ENCODE measurements around the gene TGIF2. TPM values are rescaled to one million over a fixed set of nuclear protein-coding genes. Genes with fewer than 3 reads are reported as not detected.
A peak's percentile ranks its signal among the peaks of the same experiment; 100 is the strongest.
"Not testable (repeated sequence)": the region's sequence is repeated elsewhere in the genome, so short reads cannot be mapped to it uniquely, and the experiment has no call there.

The TGIF2 gene
- total RNA-seq, 2 donors from 2014 or later, result 5.3 to 7.6 TPM

DNA sequence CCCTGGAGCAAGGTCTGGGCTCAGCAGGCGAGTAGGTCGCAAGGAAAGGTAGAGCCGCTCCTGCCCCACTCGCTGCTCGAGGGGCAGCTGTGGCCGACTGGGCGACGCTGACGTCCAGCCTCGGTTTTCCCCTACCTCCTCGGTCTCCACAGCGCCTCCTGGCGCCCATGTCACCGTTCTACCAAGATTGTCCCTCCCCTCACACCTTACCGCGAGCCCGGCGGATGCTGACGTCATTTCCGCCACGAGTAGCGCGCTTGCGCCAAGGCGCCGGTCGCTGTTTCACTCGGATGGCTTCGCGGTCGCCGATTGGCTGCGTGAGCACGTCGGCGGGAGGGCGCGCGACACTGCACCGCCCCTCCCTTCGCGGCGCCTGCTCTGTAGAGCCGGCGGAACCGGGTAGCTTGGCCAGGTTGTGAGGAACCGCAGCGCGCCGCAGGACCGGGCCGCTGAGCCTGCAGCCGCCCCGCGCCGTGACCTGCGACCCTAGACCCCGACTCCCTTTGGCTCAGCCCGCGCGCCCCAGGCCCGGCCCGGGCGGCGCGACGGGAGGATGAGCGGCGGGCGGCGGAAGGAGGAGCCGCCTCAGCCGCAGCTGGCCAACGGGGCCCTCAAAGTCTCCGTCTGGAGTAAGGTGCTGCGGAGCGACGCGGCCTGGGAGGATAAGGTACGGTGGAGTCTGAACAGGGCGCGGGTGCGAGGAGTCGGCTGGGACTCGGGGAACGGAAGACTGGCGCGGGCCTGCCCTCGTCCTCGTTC, 32.2 kb downstream of the TGIF2 start, which contains the start of gene RAB5IF:
Gene RAB5IF (plus strand): TSS at position 381 of the 759 bp plus-strand sequence. CDS start 173 bp downstream, at position 554.
- intact Hi-C loops (cut with DNase I), result loop anchor here in 1 of 2 donors (10.0 kb wide), 1 partner anchor 149 kb away; no protein-coding TSS in a partner anchor
- DNase-seq (ENCODE audit: low spot score), result peak; percentile 100

DNA sequence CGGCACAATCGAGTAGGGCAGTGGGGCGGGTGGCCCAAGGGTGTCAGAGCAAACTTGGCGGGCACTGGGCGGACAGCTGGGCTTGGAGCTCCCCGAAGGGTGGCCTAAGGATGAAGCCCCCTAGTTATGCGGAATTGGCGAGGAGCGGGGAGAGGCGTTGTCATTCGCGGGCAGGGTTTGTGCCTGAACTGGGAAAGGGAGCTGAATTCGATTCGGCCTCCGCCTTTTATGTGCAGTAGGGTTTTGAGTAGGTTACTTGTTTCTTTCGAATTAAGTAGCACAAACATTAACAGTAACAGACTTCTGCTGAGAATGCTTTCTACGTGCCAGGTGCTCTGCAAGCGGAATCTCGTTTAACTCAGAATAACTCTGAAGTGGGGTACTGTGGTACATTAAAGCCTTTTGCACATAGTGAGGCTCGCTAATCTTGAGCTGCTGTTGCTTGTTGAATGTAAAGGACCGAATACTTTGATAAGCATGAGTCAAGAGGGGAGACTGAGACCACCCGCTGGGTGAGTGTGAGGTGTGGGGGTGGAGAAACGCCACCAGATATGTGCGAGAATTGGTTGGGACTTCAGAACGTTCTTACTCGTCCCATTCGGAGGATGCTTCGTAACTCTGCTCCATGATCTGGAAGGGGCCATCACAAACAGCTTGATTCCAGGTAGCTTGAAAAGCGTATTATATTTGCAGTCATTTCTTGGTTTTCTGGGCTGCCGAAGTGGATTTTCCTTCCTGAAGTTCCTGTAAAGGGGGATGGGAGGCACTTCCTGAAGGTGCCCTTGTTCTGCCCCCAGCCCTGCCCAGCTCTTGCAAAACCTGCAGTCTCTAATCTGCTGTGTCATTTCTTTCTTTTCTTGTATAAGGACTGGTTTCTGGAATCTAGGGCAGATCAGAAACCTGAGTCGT, 33.0 kb downstream of the TGIF2 start:
- DNase-seq (ENCODE audit: low spot score), result no peak
- intact Hi-C loops (cut with DNase I), result loop anchor here in 1 of 2 donors (10.0 kb wide), 1 partner anchor 148 kb away; no protein-coding TSS in a partner anchor

DNA sequence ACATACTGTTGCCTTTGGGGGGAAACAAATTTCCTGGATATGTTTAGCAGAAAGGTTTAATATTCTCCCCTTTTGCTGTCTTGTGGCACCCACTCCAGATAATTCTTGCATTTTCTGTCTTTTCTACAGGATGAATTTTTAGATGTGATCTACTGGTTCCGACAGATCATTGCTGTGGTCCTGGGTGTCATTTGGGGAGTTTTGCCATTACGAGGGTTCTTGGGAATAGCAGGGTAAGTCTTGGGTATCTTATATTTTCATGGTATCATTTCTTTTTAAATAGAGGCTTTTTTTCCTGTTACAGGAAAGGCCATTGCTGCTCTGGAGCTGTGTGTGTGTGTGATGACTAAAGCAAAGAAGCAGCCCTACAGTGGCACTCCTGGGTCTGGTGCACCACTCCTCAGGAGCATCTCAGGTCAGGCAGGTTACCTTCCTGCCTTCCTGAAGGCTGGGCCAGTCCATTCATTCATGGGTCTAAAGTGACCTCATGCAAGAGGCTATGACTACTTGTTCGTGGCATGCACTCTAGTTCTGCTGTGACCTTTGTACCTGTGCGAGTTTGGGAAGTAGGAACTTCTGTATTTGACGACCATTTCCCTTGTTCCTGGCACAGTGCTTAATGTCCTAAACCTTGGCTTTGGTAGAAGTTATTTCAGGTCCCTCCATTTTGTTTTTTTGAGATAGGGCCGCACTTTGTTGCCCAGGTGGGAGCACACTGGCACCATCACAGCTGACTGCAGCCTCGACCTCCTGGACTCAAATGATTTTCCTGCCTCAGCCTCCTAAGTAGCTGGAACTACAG, 34.4 kb downstream of the TGIF2 start:
- intact Hi-C loops (cut with DNase I), result loop anchor here in 1 of 2 donors (10.0 kb wide), 1 partner anchor 147 kb away; no protein-coding TSS in a partner anchor
- no peak for DNase-seq (ENCODE audit: low spot score)

DNA sequence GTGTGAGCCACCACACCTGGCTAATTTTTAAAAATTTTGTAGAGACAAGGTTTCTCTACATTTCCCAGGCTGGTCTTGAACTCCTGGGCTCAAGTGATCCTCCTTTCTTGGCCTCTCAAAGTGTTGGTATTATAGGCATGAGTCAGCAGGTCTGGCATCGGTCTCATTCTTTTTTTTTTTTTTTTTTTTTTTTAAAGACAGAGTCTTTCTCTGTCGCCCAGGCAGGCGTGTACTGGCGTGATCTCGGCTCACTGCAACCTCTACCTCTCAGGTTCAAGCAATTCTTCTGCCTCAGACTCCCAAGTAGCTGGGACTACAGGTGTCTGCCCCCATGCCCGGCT, 35.0 kb downstream of the TGIF2 start:
- DNase-seq (ENCODE audit: low spot score), result not testable (repeated sequence)
- intact Hi-C loops (cut with DNase I), result loop anchor here in 1 of 2 donors (10.0 kb wide), 1 partner anchor 146 kb away; no protein-coding TSS in a partner anchor

DNA sequence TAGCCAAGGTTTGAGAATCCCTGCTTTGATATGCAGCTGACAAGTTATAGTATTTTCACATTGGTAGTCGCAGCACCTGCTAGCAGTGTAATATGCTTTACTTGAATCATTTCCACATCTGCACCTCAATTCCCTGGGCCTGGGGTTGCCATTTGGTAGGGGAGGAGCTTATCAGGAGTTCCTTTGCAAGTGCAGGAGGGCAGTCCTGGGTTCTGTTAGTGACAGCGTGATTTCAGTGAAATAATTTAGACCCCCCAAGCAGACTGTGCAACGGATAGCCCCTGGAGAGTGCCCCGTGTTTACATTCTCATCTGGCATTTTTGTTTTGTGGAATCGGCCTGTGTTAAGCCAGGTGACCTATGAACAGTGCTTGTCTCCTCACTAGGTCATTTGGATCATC, 38.2 kb downstream of the TGIF2 start:
- no peak for DNase-seq (ENCODE audit: low spot score)
- intact Hi-C loops (cut with DNase I), result no loop called here

DNA sequence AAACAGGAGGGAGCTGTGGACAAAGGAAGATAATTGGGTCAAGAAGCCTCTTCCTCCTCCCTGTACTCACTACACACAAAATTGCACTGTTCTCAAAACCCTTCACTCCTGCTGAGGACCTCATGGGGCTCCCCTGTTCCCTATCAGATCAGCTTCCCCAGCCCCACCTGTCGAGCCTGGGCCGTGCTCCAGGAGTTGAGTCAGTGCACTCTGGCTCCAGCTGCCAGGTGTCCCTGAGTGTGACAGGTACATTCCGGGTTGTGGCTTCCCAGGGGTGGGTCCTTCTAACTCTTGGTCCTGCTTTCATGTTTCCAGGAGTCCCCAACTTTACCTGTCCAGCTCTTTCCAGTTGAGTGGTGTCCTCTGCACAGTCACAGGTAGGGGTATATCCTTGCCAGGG, 40.6 kb downstream of the TGIF2 start:
- no peak for DNase-seq (ENCODE audit: low spot score)
- intact Hi-C loops (cut with DNase I), result no loop called here

DNA sequence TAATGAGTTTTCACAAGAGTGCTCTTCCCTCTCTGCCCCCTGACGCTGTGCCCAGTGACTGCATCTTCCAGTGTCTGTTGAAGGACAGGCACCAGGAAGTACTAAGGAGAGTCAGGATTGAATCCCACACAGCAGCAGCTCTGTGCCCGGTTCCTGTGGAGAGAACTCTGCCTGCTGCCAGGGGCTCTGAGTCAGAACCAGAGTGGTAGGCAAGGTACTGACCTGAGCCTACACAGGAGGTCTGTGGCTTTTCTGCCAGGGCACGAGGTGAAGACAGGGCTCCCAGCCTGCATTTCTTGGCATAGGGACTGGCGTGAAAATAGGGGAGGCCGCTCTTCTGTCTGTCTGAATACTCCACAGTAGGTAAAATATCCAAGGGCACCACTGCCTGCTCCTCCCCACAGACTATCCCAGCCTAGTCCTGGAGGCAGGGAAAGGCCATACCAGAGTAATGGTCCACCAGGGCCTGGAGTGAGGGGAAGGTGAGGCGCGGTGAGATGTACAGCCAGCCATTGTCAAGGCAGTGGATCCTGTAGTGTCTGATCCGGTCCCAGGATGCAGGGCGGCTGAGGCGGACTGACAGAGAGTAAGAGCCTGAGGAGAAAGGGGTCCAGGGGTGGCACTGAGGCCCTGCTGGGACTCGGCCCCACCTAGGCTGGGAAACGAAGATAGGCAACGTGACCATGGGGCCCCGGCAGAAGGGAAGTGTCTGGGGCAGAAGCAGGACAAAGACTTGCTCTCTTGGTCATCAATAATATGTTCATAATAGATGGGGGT, 41.6 kb downstream of the TGIF2 start:
- intact Hi-C loops (cut with DNase I), result no loop called here
- no peak for DNase-seq (ENCODE audit: low spot score)

DNA sequence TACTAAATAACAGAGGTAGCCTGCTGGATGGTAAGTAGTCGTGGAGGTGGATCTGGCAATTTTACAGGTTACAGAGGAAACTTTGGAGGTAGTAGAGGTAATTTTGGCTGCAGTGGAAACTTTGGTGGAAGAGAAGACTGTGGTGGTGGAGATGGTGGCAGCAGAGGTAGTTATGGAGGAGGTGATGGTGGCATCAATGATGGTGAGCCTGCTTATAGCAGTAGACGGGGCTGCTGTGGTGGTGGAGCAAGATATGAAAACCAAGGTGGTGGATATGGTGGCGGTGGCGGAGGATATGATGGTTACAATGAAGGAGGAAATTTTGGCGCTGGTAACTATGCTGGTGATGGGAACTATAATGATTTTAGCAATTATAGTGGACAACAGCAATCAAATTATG, 47.5 kb downstream of the TGIF2 start:
- intact Hi-C loops (cut with DNase I), result no loop called here
- DNase-seq (ENCODE audit: low spot score), result no peak

DNA sequence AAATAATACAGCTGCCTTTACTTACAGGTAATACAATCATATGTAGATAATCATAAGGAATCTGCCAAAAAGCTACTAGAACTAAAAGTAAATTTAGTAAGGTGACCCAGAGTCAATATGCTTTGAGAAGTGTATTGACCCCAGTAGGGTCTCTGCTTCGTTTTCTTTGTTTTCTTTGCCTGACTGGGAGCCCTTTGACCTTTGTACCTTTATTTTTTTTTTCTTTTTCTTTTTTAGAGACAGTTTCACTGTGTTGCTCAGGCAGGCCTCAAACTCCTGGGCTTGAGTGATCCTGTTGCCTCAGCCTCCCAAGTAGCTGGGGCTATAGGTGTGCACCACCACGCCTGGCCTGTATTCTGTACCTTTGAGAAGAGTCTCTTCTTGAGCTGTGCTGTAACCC, 50.0 kb downstream of the TGIF2 start:
- no peak for DNase-seq (ENCODE audit: low spot score)

DNA sequence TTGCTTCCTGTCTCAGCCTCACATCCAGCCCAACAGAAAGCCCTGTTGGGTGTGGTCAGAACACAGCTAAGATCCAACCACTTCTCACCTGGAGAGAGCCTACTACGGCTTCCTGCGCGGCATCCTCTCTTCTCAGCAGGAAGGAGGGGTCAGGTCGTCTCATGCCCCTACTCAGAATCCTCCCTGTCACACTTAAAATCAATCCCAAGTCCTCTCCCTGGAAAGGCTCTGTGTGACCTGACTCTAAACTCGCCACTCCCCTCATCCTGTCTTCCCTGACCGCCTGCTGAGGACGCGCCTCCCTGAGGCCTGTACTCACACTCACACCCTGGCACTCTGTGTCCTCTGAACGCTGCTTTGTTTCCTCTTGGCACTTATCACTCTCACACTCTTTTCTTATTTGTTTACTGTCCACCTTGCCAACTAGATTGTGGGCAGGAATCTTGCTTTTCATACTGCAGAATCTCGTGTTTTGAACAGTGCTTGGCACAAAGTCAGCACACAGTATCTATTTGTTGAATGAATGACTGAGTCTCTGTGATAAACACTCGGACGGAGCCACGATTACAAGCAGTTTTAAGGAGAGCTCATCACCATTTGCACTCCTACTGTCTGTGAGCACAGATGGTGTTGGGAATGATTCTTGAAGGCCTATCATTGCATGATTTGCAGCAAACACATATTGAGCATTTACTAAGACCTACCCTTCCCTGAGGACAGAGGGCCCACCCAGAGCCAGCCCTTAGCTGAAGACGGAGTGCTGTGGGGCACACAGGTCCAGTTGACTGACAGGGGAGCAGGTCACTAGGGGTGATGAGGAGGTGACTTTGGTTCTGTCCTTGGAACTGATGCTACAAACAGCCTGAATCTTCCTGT, 50.9 kb downstream of the TGIF2 start:
- intact Hi-C loops (cut with DNase I), result no loop called here
- DNase-seq (ENCODE audit: low spot score), result no peak

More for the DNA sequence above, 50.0 kb downstream of the TGIF2 start:
- intact Hi-C loops (cut with DNase I), result no loop called here

DNA sequence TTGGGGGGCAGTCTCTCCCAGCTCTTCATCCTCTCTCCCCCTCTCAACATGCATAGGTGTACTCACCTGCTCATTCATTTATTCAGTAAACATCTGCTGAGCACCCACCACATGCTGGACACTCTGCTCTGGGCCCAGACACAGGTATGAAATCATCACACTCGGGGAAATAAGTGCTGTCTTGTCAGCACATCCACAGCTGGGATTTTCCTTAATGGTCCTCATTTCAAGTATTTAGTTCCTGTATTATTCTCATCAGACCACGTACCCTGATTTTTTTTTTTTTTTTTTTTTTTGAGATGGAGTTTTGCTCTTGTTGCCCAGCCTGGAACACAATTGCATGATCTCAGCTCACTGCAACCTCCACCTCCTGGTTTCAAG, 51.5 kb downstream of the TGIF2 start:
- no peak for DNase-seq (ENCODE audit: low spot score)
- intact Hi-C loops (cut with DNase I), result no loop called here

DNA sequence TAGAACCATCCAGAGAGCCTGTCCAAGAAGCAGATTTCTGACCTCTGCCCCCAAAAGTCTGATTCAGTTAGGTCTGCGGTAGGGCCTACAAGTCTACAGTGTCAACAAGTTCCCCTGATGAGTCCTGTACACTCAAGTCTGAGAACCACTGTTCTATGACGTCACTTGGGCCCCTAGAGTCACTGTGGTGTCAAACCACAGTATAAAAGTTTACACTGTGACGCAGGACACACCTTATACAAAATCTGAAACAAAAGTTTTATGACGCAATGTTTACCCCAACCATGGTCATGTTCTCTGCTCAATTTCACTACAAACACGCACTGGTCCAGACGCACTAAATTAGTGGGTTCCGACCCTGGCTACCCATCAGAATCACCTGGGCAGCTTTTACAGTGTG, 54.7 kb downstream of the TGIF2 start:
- intact Hi-C loops (cut with DNase I), result no loop called here
- no peak for DNase-seq (ENCODE audit: low spot score)

DNA sequence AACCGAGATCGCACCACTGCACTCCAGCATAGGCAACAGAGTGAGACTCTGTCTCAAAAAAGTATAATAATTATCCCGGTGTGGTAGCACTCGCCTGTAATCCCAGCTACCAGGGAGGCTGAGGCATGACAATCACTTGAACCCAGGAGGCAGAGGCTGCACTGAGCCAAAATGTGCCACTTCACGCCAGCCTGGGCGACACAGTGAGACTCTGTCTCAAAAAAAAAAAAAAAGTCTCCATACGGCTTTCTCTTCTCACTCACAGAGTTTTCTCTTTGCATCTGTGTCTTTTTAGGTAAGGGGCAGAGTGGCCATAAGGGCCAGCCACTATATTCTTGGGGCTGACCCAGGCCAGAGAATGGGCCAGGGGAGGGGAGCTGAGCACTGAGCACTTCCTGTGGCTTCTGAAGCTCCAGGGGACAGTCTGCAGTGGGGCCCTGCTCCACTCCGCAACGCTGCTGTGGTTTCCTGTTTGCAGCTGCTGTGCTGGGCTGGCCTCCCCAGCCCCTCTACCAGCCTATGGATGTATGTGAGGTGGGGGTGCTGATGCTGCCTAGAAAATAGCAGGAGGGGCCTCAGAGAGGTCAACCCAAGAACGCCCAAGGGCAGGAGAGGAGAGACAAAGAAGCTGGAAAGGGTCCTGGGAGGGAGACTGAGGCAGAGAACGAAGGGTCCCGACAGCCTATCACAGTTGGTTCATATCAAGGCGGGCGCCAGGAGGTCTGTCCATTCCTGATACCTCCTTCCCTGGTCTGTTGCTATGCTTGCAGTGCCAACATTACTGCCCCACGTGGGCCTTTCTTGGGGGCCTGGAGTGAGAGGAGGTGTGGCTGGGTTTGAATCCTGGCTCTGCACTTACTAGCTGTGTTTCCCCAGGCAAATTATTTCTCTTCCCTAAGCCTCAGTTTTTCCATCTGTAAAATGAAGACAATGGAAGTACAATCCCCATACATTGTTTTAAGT, 56.6 kb downstream of the TGIF2 start:
- intact Hi-C loops (cut with DNase I), result no loop called here
- peak; percentile 82 for DNase-seq (ENCODE audit: low spot score)

DNA sequence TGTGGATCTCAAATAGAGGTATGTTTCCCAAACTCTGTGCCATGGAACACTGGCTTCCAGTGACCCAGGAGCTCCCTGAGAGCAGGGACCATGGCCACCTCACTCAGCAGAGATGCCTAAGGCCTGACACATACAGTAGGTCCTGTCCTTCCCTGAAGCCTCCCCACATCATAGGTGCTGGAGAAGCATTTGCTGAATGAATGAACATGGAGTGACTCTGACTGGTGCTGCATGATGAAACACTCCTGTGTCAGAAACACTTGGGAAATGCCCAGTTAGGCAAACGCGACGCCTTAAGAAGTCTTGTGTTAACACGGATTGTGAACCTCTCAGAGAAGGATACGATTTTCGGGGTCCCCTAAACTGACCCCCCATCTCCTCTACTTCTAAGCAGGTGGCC, 58.2 kb downstream of the TGIF2 start:
- intact Hi-C loops (cut with DNase I), result no loop called here
- DNase-seq (ENCODE audit: low spot score), result no peak

DNA sequence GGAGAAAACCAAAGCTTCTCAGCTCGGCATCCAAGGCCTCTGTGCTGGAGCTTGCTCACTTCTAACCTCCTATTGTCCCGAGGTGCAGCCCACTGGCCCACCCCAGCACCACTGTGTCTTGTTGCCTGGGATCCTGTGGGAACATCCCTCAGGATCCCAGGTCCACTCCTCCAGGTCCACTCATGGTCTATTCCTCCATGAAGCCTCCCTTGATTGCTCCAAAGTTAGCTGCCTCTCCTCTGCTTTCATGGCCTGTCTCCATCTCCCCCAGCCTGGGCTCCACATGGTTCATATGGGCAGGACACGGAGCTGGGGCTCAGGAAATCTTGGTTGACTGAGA, 58.7 kb downstream of the TGIF2 start:
- intact Hi-C loops (cut with DNase I), result no loop called here
- DNase-seq (ENCODE audit: low spot score), result no peak

DNA sequence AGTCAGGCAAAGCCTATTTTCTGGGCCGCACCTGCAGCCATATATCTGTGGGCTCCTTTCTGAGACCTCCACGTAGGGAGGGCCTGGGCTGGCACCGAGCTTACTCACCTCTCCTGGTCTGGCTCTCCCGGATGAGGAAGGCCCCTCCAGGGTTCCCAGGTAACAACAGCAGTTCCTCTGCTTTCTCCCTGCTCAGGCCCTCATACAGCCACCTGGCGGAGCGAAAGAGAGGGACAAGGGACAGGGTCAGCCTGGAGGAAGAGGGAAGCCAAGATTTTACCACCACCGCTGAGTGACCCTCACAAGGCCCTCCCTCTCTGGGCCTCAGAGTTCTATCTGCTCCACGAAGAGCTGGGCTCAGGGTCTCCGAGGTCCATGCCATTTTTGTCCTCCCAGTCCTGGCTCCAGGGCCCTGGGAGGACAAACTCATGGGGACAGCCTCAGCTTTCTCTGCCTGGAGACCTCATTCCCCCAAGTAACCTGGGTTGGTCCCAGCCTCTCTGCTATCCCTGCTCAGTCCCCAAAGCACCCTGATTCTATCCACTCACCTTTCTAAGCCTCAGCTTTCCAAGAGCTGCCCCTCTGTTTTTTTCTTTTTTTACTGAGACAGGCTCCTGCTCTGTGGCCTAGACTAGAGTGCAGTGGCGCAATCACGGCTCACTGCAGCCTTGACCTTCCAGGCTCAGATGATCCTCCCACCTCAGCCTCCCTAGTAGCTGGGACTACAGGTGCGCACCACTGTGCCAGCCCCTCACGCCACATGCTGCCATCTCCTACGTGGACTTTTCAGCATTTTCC, 59.3 kb downstream of the TGIF2 start:
- no peak for DNase-seq (ENCODE audit: low spot score)
- intact Hi-C loops (cut with DNase I), result no loop called here

Measured in posterior vena cava (tissue), 2 donors.